Measurements from ENCODE around the gene ENTHD1.

DNA sequence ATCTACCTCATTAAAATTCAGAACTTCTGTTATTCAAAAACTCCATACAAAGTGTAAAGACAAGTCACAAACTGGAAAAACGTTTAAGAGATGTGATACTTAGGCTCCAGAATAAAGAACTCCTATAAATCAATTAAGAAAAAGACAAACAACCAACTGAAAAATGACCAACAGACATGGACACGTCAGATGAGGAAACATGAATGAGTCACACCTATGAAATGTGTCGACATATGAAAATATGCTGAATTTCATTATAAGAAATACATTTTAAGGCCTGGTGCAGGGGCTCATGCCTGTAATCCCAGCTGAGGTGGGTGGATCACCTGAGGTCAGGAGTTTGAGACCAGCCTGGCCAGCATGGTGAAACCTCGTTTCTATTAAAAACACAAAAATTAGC lies 78.7 kb downstream of the ENTHD1 start:
- TF ChIP-seq GATA3 (IDR thresholded peaks at IDR 0.05; ENCODE audit: low read depth, low read length) (no peak), GATA2 (IDR thresholded peaks at IDR 0.05; ENCODE audit: low read depth, low read length) (no peak)
